A673 (cell line): ENCODE data around the gene BFSP2. TPM values are rescaled to one million over a fixed set of nuclear protein-coding genes. Genes with fewer than 3 reads are reported as not detected.

ENCODE experiments used
- BruUV-seq: library from RNA; stranded (reverse); fragments of 400-500 nt; replicated peaks from 2 replicates; lab custom pipeline; 2021; lab: Mats Ljungman, UMichigan
- CTCF ChIA-PET: fragments of 300-600 bp; sonication (Branson Sonifier 250); formaldehyde crosslinking; loops from one replicate; lab custom pipeline; 2022; ENCODE audit warnings: antibody characterized with exemption; lab: Charles Lee
- POLR2A ChIA-PET: fragments of 300-600 bp; sonication (Branson Sonifier 250); formaldehyde crosslinking; loops from one replicate; lab custom pipeline; 2022; ENCODE audit warnings: antibody characterized with exemption; ENCODE audit not compliant: low non-redundant PET; lab: Charles Lee
- DNase-seq: peaks from one replicate; pipeline ENCODE4 v3.0.0-alpha.2; 2015; ENCODE audit warnings: low spot score
- H3K27ac ChIP-seq: fragments of 200-600 bp; sonication (generic); 2 replicates; pipeline ENCODE4 v1.5.1; 2016; ENCODE audit warnings: mixed run types, low read depth, mild to moderate bottlenecking, mixed read lengths, antibody characterized with exemption, low read length; ENCODE audit not compliant: poor library complexity, severe bottlenecking
- H3K27me3 ChIP-seq: fragments of 200-600 bp; sonication (generic); replicated peaks from 2 replicates; pipeline ENCODE4 v1.6.1; 2017; ENCODE audit warnings: mixed run types, low read depth, mild to moderate bottlenecking, mixed read lengths, antibody characterized with exemption, low read length; ENCODE audit not compliant: insufficient read depth, poor library complexity
- H3K36me3 ChIP-seq: fragments of 200-600 bp; sonication (generic); 2 replicates; pipeline ENCODE4 v1.6.1; 2016; ENCODE audit warnings: mixed run types, mild to moderate bottlenecking, mixed read lengths, antibody characterized with exemption, low read length; ENCODE audit not compliant: insufficient read depth, poor library complexity, severe bottlenecking
- H3K4me1 ChIP-seq: fragments of 200-600 bp; sonication (generic); 2 replicates; pipeline ENCODE4 v1.6.1; 2017; ENCODE audit warnings: mixed run types, mild to moderate bottlenecking, mixed read lengths, antibody characterized with exemption, low read length; ENCODE audit not compliant: insufficient read depth, poor library complexity, severe bottlenecking
- H3K4me3 ChIP-seq: fragments of 200-600 bp; sonication (generic); 2 replicates; pipeline ENCODE4 v1.5.1; 2016; ENCODE audit warnings: low read depth, mixed run types, mild to moderate bottlenecking, mixed read lengths, low read length; ENCODE audit not compliant: poor library complexity, severe bottlenecking
- H3K9me3 ChIP-seq: fragments of 200-600 bp; sonication (generic); 2 replicates; pipeline ENCODE4 v1.6.1; 2016; ENCODE audit warnings: mixed run types, low read depth, mild to moderate bottlenecking, mixed read lengths, antibody characterized with exemption, low read length; ENCODE audit not compliant: poor library complexity, severe bottlenecking
- CTCF ChIP-seq: fragments of 300-800, 200-600 bp; sonication (generic); conservative IDR thresholded peaks from 2 replicates; pipeline ENCODE4 v1.5.1; 2017; ENCODE audit warnings: low read depth, mild to moderate bottlenecking, antibody characterized with exemption, low read length, moderate library complexity, mixed read lengths
- EZH2 ChIP-seq: fragments of 200-600 bp; sonication (generic); IDR thresholded peaks from 2 replicates; pipeline ENCODE4 v1.6.1; 2017; ENCODE audit warnings: borderline replicate concordance, low read depth, mild to moderate bottlenecking, mixed read lengths, antibody characterized with exemption, low read length; ENCODE audit not compliant: poor library complexity, severe bottlenecking
- intact Hi-C: fragments of 100-400 bp; cut with micrococcal nuclease; formaldehyde crosslinking; loops from one replicate; pipeline ENCODE4 v1.10.0; 2022; ENCODE audit not compliant: unreplicated experiment
- total RNA-seq: library from RNA; stranded (reverse); gene quantifications from 2 replicates; pipeline ENCODE4 v1.2.3, GENCODE V29; 2021

Gene BFSP2
- total RNA-seq, 1 experiment from 2014 or later = not detected

DNA sequence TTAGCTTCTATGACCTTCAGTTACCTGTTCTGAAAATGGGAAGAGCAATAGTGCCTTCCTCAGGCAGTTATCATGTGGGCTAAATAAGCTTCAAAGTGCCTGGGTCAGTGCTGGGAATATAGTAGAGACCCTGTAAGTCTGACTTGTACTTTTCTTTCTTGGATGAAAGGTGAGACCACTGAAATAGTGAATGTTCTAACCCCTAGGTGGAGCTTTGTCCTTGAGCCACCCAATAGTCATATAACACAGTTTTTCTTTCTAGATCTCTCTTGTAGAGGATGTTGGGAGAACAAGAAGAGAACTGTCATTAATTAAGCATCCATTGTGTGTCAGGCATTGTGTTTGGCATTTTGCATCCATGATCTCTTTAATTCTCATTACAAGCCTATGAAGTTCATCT is 13.0 kb upstream of the BFSP2 start:
- H3K9me3 ChIP-seq = no peaks in the 10 kb centered on the region
- no peaks in the 10 kb centered on the region for H3K4me1 ChIP-seq
- H3K27ac ChIP-seq = no peak overlapping the region
- DNase-seq = no peak
- no peak overlapping the region for H3K4me3 ChIP-seq
- TF ChIP-seq EZH2 = no peak
- no peak for TF ChIP-seq CTCF
- intact Hi-C loops = no loop called here
- no peaks in the 10 kb centered on the region for H3K27me3 ChIP-seq
- CTCF ChIA-PET = interaction anchor here (0.6 to 0.9 kb wide), 2 partner anchors 345 to 656 kb away, joined by 3 read pairs; no protein-coding TSS in a partner anchor
- no TSS peak for BruUV-seq
- H3K36me3 ChIP-seq = no peaks in the 10 kb centered on the region
- POLR2A ChIA-PET = no interaction called here

GRCh38 chr3:133387341-133387740 is 12.5 kb upstream of the BFSP2 start:
- no TSS peak for BruUV-seq
- POLR2A ChIA-PET = no interaction called here
- Histone ChIP-seq H3K27ac (no peak overlapping the region), H3K27me3 (no peaks in the 10 kb centered on the region), H3K36me3 (no peaks in the 10 kb centered on the region), H3K9me3 (no peaks in the 10 kb centered on the region), H3K4me3 (no peak overlapping the region), H3K4me1 (no peaks in the 10 kb centered on the region)
- TF ChIP-seq CTCF (no peak), EZH2 (no peak)
- intact Hi-C loops = no loop called here
- CTCF ChIA-PET = no interaction called here
- DNase-seq = no peak

DNA sequence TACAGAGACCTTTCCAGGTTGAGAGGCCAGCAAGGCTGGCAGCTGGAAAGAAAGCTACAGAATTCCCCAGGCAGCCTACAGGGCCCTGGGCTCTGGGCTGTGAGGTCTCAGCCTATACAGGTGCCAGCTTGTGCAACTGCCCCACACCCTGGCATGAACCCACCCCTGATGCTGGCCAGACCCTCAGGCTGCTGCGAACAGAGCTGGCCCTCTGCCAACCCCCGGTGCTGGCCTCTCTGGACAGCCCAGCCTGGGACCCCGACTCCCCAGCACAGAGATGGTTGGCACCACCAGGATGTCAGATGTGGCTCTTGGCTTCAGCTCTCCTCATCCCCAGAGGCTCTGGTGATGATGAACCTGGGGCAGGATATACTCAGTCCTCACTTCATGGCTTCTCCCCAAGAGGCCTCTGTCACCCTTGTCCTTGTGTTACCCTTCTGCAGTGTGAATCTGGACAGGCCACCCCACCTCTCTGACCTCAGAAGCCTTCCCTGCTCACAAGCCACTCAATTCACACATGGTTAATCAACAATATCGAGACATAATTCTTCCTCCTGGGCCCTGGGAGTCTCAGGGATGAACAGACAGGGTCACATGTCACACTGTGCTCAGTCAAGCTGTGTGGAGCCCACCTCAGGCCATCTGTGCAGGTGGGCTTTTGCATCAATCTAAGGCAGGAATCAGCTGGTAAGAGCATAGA is 11.0 kb upstream of the BFSP2 start:
- BruUV-seq = no TSS peak
- Histone ChIP-seq H3K27me3 (no peaks in the 10 kb centered on the region), H3K27ac (no peak overlapping the region), H3K36me3 (no peaks in the 10 kb centered on the region), H3K9me3 (no peaks in the 10 kb centered on the region), H3K4me1 (no peaks in the 10 kb centered on the region), H3K4me3 (no peak overlapping the region)
- no peak for DNase-seq
- POLR2A ChIA-PET = no interaction called here
- intact Hi-C loops = no loop called here
- CTCF ChIA-PET = interaction anchor here (0.7 kb wide), 1 partner anchor 658 kb away, joined by 6 read pairs; no protein-coding TSS in a partner anchor
- TF ChIP-seq EZH2 = no peak
- no peak for TF ChIP-seq CTCF
